G401.6 (cell line): Measurements from ENCODE around the gene CELF2.

ENCODE experiments used
- FAIRE-seq: peaks from 2 replicates; lab custom pipeline; 2012; peaks lifted over from hg19 to GRCh38; lab: Jason Lieb, UNC

Gene CELF2

GRCh38 chr10:11304906-11305585 is 287.4 kb downstream of the CELF2 start:
- FAIRE-seq = no peak

- FAIRE-seq = no peak
These were observed 288.3 kb downstream of the CELF2 start for GRCh38 chr10:11305825-11306593.

GRCh38 chr10:11307004-11307403 is 289.3 kb downstream of the CELF2 start:
- FAIRE-seq = no peak

GRCh38 chr10:11307937-11308336 is 290.3 kb downstream of the CELF2 start:
- FAIRE-seq = no peak

- no peak for FAIRE-seq
These were observed 293.4 kb downstream of the CELF2 start for GRCh38 chr10:11311027-11311426.

- FAIRE-seq = no peak
These were observed 295.8 kb downstream of the CELF2 start for GRCh38 chr10:11313463-11313862.

GRCh38 chr10:11317936-11318670 is 300.4 kb downstream of the CELF2 start:
- no peak for FAIRE-seq

GRCh38 chr10:11318826-11319598 is 301.3 kb downstream of the CELF2 start:
- no peak for FAIRE-seq

- FAIRE-seq = no peak
These were observed 302.4 kb downstream of the CELF2 start for GRCh38 chr10:11319990-11320602.

GRCh38 chr10:11320809-11321520 is 303.3 kb downstream of the CELF2 start:
- FAIRE-seq = no peak

- no peak for FAIRE-seq
These were observed 305.0 kb downstream of the CELF2 start for GRCh38 chr10:11322698-11323097.

GRCh38 chr10:11324761-11325321 is 307.2 kb downstream of the CELF2 start:
- no peak for FAIRE-seq

- no peak for FAIRE-seq
These were observed 308.1 kb downstream of the CELF2 start for GRCh38 chr10:11325817-11326216.

- FAIRE-seq = no peak
These were observed 308.6 kb downstream of the CELF2 start for GRCh38 chr10:11326241-11326640.

- no peak for FAIRE-seq
These were observed 309.4 kb downstream of the CELF2 start for GRCh38 chr10:11326913-11327616.

GRCh38 chr10:11328264-11329061 is 310.8 kb downstream of the CELF2 start:
- no peak for FAIRE-seq

GRCh38 chr10:11329062-11329673 is 311.5 kb downstream of the CELF2 start:
- FAIRE-seq = no peak

- FAIRE-seq = no peak
These were observed 312.8 kb downstream of the CELF2 start for GRCh38 chr10:11330383-11331045.
